Adrenal gland (tissue), 12 donors: Measurements from ENCODE around the gene WDR19. TPM values are rescaled to one million over a fixed set of nuclear protein-coding genes. Genes with fewer than 3 reads are reported as not detected.
"Not testable (repeated sequence)": the region's sequence is repeated elsewhere in the genome, so short reads cannot be mapped to it uniquely, and the experiment has no call there.

Experiments used
- DNase-seq, 7 donors: peaks; one replicate each; pipeline ENCODE4 v3.0.0-alpha.2; 2019 to 2020
- H3K27ac ChIP-seq, 5 donors: fragments of 200-600 bp; sonication (generic) in 4 of 5; 1 replicate in 3 of 5; 2 replicates in 2 of 5; pipeline versions ENCODE4 v1.5.1 to v1.8.0; 2016 to 2020; ENCODE audit warnings: mild to moderate bottlenecking in 1 of 5
- H3K27me3 ChIP-seq: fragments of 200-600 bp; 2 replicates; pipeline ENCODE4 v1.8.0; 2021
- H3K36me3 ChIP-seq, 2 donors: fragments of 200-600 bp; replicated peaks in 1 of 2; 1 replicate in 1 of 2; 2 replicates in 1 of 2; pipeline versions ENCODE4 v1.5.1 to v1.8.0; 2018 to 2022
- H3K4me1 ChIP-seq, 2 donors: fragments of 200-600 bp; replicated peaks in 1 of 2; 1 replicate in 1 of 2; 2 replicates in 1 of 2; pipeline versions ENCODE4 v1.5.1 to v1.8.0; 2018 to 2021
- H3K4me3 ChIP-seq, 4 donors: fragments of 200-600 bp; sonication (generic) in 3 of 4; one replicate each; pipeline ENCODE4 v1.5.1; 2016 to 2018
- H3K9me3 ChIP-seq, 3 donors: fragments of 200-600 bp; sonication (generic) in 1 of 3; replicated peaks in 1 of 3; 1 replicate in 2 of 3; 2 replicates in 1 of 3; pipeline versions ENCODE4 v1.5.1 to v1.8.0; 2016 to 2021
- CTCF ChIP-seq, 6 experiments: fragments of 450-650 bp in 4 of 6; fragments of 200-600 bp in 2 of 6; sonication (generic) in 1 of 6; IDR thresholded peaks; 1 replicate in 5 of 6; 2 replicates in 1 of 6; pipeline versions ENCODE4 v1.5.1 to v1.8.0; 2016 to 2021; ENCODE audit warnings: antibody characterized with exemption in 6 of 6, mild to moderate bottlenecking in 2 of 6, moderate library complexity in 1 of 6
- POLR2A ChIP-seq, 2 donors: fragments of 450-650 bp; IDR thresholded peaks; one replicate each; pipeline ENCODE4 v1.6.1; 2017; ENCODE audit warnings: antibody characterized with exemption in 2 of 2, mild to moderate bottlenecking in 2 of 2, moderate library complexity in 1 of 2
- WGBS, 4 donors: extraction: QIAGEN DNeasy Blood & Tissue Kit in 2 of 4; methylation state at CpG; one replicate each; pipeline versions ENCODE4 v1.1.5 to v1.1.7; 2013 to 2017; 5-methylcytosine and 5-hydroxymethylcytosine counted together
- intact Hi-C, 2 donors: fragments of 100-400 bp; cut with DNase I; formaldehyde crosslinking; loops; one replicate each; pipeline versions ENCODE4 v1.14.1 to v1.15.0; 2022 to 2023
- polyA plus RNA-seq, 3 donors: library from polyadenylated mRNA; stranded (reverse); fragments of 200-250 nt in 2 of 3; fragments of 350-450 nt in 1 of 3; fragmentation: Illumina TruSeq in 1 of 3; extraction: RNeasy Lipid Tissue Mini Kit (QIAGEN cat#74804) in 1 of 3; gene quantifications; one replicate each; pipeline ENCODE4 v1.2.3, GENCODE V29; 2013 to 2014
- total RNA-seq, 9 donors: library from RNA; depleted of rRNA in 4 of 9; stranded (reverse); fragments of >200 nt in 4 of 9; fragments of 120-200 nt in 1 of 9; fragmentation: NEBNext Ultra II Directional in 1 of 9; extraction: Animal tissue kit (Norgen Biotek cat#: 25700) in 1 of 9; gene quantifications; one replicate each; pipeline versions ENCODE4 v1.1.0 to v1.2.4, GENCODE V29; 2013 to 2023
- donor health status: healthy with polysubstance abuse.
- donor health status: Bipolar disorder and iron deficiency.
- donor health status: DM: yes; HTN: yes; CAD: no.
- donor health status: DM: no; HTN: no; CAD: no.
- donor health status: DM: no; HTN: no; CAD: no.
- donor health status: DM: yes; HTN: yes; CAD: no.

The WDR19 gene
- total and polyA plus RNA-seq, 12 donors, result 11.3 to 136 (median 42.6) TPM

DNA sequence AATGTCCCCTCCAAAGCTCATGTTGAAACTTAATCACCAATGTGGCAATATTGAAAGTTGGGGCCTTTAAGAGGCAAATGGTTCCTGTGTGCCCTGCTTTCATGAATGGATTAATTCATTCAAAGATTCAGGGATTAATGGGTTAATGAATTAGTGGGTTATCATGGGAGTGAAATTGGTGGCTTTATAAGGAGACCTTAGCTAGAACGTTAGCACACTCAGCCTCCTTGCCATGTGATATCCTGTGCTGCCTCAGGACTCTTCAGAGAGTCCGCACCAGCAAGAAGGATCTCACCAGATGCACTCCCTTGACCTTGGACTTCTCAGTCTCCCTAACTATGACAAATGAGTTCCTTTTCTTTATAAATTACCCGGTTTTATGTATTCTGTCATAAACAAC is 2.6 kb upstream of the WDR19 start:
- Histone ChIP-seq H3K4me3 (no peak overlapping the region), H3K9me3 (no peaks in the 10 kb centered on the region), H3K27me3 (no peaks in the 10 kb centered on the region), H3K4me1 (peaks cover 5 to 8% of the 10 kb centered on the region in 2 donors), H3K36me3 (no peaks in the 10 kb centered on the region), H3K27ac (no peak overlapping the region)
- no peak for TF ChIP-seq POLR2A (IDR thresholded peaks at IDR 0.05)
- no peak for TF ChIP-seq CTCF (IDR thresholded peaks at IDR 0.05)
- intact Hi-C loops, result no loop called here
- DNase-seq, result no peak
- 43 to 55% (median 49%) methylated on average over 3 of the region's 3 CpGs for WGBS, 4 donors

DNA sequence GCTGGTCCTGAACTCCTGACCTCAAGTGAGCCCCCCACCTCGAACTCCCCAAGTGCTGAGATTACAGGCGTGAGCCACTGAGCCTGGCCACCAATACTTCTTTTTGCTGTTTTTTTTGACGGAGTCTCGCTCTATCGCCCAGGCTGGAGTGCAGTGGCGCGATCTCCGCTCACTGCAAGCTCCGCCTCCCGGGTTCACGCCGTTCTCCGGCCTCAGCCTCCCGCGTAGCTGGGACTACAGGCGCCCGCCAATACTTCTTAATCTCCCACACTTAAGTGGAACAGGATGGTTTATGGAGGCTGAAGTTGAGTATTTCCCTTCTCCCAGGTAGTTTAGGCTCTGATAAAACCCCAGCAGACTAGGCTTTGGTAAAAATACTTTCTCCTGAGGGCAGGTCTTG is 1.7 kb upstream of the WDR19 start:
- H3K4me1 ChIP-seq, DNase-seq, H3K27me3 ChIP-seq, intact Hi-C loops, H3K9me3 ChIP-seq, H3K36me3 ChIP-seq, H3K4me3 ChIP-seq, H3K27ac ChIP-seq: not testable (repeated sequence)
- WGBS, 4 donors, result 96 to 97% (median 97%) methylated on average over 17 of the region's 17 CpGs

GRCh38 chr4:39181520-39181904 is 817 bp upstream of the WDR19 start:
- 65 to 74% (median 71%) methylated on average over 9 of the region's 9 CpGs for WGBS, 4 donors
- peak overlapping the region in 2 of 5 donors; percentile 49 to 67 for H3K27ac ChIP-seq
- no peaks in the 10 kb centered on the region for H3K36me3 ChIP-seq
- DNase-seq, result peak in 1 of 7 donors; percentile 26
- no peaks in the 10 kb centered on the region for H3K27me3 ChIP-seq
- intact Hi-C loops, result no loop called here
- H3K9me3 ChIP-seq, result no peaks in the 10 kb centered on the region
- peak overlapping the region in 2 of 4 donors; percentile 28 to 91 for H3K4me3 ChIP-seq
- peaks cover 5 to 8% of the 10 kb centered on the region in 2 donors for H3K4me1 ChIP-seq
- TF ChIP-seq CTCF (IDR thresholded peaks at IDR 0.05) (no peak), POLR2A (IDR thresholded peaks at IDR 0.05) (no peak)

GRCh38 chr4:39201963-39202362 is 19.6 kb downstream of the WDR19 start:
- no peaks in the 10 kb centered on the region for H3K27me3 ChIP-seq
- intact Hi-C loops, result no loop called here
- no peak for DNase-seq
- H3K9me3 ChIP-seq, result no peaks in the 10 kb centered on the region
- H3K4me3 ChIP-seq, result no peak overlapping the region
- H3K4me1 ChIP-seq, result peaks cover 0 to 4% of the 10 kb centered on the region in 2 donors
- 94 to 99% (median 98%) methylated on average over 3 of the region's 3 CpGs for WGBS, 4 donors
- no peak overlapping the region for H3K27ac ChIP-seq
- H3K36me3 ChIP-seq, result peaks cover 0 to 16% of the 10 kb centered on the region in 2 donors
- TF ChIP-seq CTCF (IDR thresholded peaks at IDR 0.05) (no peak), POLR2A (IDR thresholded peaks at IDR 0.05) (no peak)

GRCh38 chr4:39204543-39204942 is 22.2 kb downstream of the WDR19 start:
- H3K27me3 ChIP-seq, result no peaks in the 10 kb centered on the region
- intact Hi-C loops, result no loop called here
- H3K4me3 ChIP-seq, result no peak overlapping the region
- H3K4me1 ChIP-seq, result peaks cover 0 to 4% of the 10 kb centered on the region in 2 donors
- TF ChIP-seq CTCF (IDR thresholded peaks at IDR 0.05), result no peak
- TF ChIP-seq POLR2A (IDR thresholded peaks at IDR 0.05), result no peak
- DNase-seq, result no peak
- H3K27ac ChIP-seq, result no peak overlapping the region
- H3K36me3 ChIP-seq, result peaks cover 0 to 22% of the 10 kb centered on the region in 2 donors
- no peaks in the 10 kb centered on the region for H3K9me3 ChIP-seq
